ENCODE data around the gene TLX1.

- TF ChIP-seq CTCF (IDR thresholded peaks at IDR 0.05; ENCODE audit: low read length): no peak
- no peak for TF ChIP-seq EZH2 (optimal IDR thresholded peaks at IDR 0.05; ENCODE audit: low read depth, low read length)
- TF ChIP-seq EZH2phosphoT487 (IDR thresholded peaks at IDR 0.05; ENCODE audit: low read length): no peak
Observed at GRCh38 chr10:101099901-101100300, 31.2 kb upstream of the TLX1 start.
